Upper lobe of right lung (tissue), 1 donor: ENCODE results near the gene ZNF628. TPM values are rescaled to one million over a fixed set of nuclear protein-coding genes. Genes with fewer than 3 reads are reported as not detected.

Experiments
- ATAC-seq: fragments of 200-7000 bp; cut with Tn5 transposase; one replicate; pipeline ENCODE4 v1.9.1; 2020; ENCODE audit warnings: mild to moderate bottlenecking, moderate library complexity
- DNase-seq: peaks from one replicate; pipeline ENCODE4 v3.0.0-alpha.2; 2020
- H3K27ac ChIP-seq: fragments of 200-600 bp; one replicate; pipeline ENCODE4 v1.8.0; 2022
- H3K27me3 ChIP-seq: fragments of 200-600 bp; one replicate; pipeline ENCODE4 v1.8.0; 2022; ENCODE audit warnings: mild to moderate bottlenecking
- H3K36me3 ChIP-seq: fragments of 200-600 bp; one replicate; pipeline ENCODE4 v1.8.0; 2022
- H3K4me1 ChIP-seq: fragments of 200-600 bp; one replicate; pipeline ENCODE4 v1.8.0; 2022
- H3K4me3 ChIP-seq: fragments of 200-600 bp; one replicate; pipeline ENCODE4 v1.8.0; 2022; ENCODE audit warnings: mild to moderate bottlenecking
- H3K9me3 ChIP-seq: fragments of 200-600 bp; one replicate; pipeline ENCODE4 v1.8.0; 2022
- CTCF ChIP-seq: fragments of 200-600 bp; IDR thresholded peaks from one replicate; pipeline ENCODE4 v1.8.0; 2022; ENCODE audit warnings: antibody characterized with exemption
- intact Hi-C: fragments of 100-400 bp; cut with DNase I; formaldehyde crosslinking; loops from one replicate; pipeline ENCODE4 v1.11.0; 2022
- total RNA-seq: library from RNA; stranded (reverse); fragmentation: NEBNext Ultra II Directional; extraction: Animal tissue kit (Norgen Biotek cat#: 25700); gene quantifications from one replicate; pipeline ENCODE4 v1.2.1, GENCODE V29; 2021
- donor health status: DM: no; HTN: yes; CAD: no; lungs with severe emphysema.

Gene ZNF628
- total RNA-seq, 1 donor from 2014 or later: 10.2 TPM

- no peak for TF ChIP-seq CTCF
- Histone ChIP-seq H3K4me1 (peaks cover 11% of the 10 kb centered on the region), H3K36me3 (no peaks in the 10 kb centered on the region), H3K27me3 (peaks cover 15% of the 10 kb centered on the region), H3K9me3 (no peaks in the 10 kb centered on the region), H3K27ac (no peak overlapping the region), H3K4me3 (no peak overlapping the region)
- intact Hi-C loops: no loop called here
- ATAC-seq (no peak), DNase-seq (no peak)
Measured at GRCh38 chr19:55456347-55456746, 20.1 kb upstream of the ZNF628 start.

- no peak for TF ChIP-seq CTCF
- H3K4me1 ChIP-seq: no peaks in the 10 kb centered on the region
- no peak overlapping the region for H3K4me3 ChIP-seq
- ATAC-seq: no peak
- H3K9me3 ChIP-seq: no peaks in the 10 kb centered on the region
- H3K36me3 ChIP-seq: no peaks in the 10 kb centered on the region
- no peaks in the 10 kb centered on the region for H3K27me3 ChIP-seq
- no peak for DNase-seq
- intact Hi-C loops: no loop called here
- H3K27ac ChIP-seq: no peak overlapping the region
Measured at GRCh38 chr19:55457683-55458457, 18.5 kb upstream of the ZNF628 start.

- Histone ChIP-seq H3K9me3 (no peaks in the 10 kb centered on the region), H3K36me3 (no peaks in the 10 kb centered on the region), H3K27ac (no peak overlapping the region), H3K4me1 (no peaks in the 10 kb centered on the region), H3K27me3 (no peaks in the 10 kb centered on the region), H3K4me3 (no peak overlapping the region)
- intact Hi-C loops: no loop called here
- no peak for DNase-seq
- no peak for TF ChIP-seq CTCF
- ATAC-seq: no peak
Measured at GRCh38 chr19:55459551-55459949, 16.9 kb upstream of the ZNF628 start.

- Histone ChIP-seq H3K9me3 (no peaks in the 10 kb centered on the region), H3K4me1 (no peaks in the 10 kb centered on the region), H3K4me3 (peak overlapping the region; percentile 73), H3K27me3 (no peaks in the 10 kb centered on the region), H3K27ac (no peak overlapping the region), H3K36me3 (no peaks in the 10 kb centered on the region)
- DNase-seq (no peak), ATAC-seq (no peak)
- intact Hi-C loops: no loop called here
- no peak for TF ChIP-seq CTCF
Measured at GRCh38 chr19:55459950-55460657, 16.3 kb upstream of the ZNF628 start.

GRCh38 chr19:55460670-55461258, 15.7 kb upstream of the ZNF628 start:
- TF ChIP-seq CTCF: no peak
- Histone ChIP-seq H3K27me3 (no peaks in the 10 kb centered on the region), H3K4me1 (no peaks in the 10 kb centered on the region), H3K9me3 (no peaks in the 10 kb centered on the region), H3K36me3 (no peaks in the 10 kb centered on the region), H3K4me3 (peak overlapping the region; percentile 73), H3K27ac (peak overlapping the region; percentile 86)
- peak; percentile 84 for DNase-seq
- intact Hi-C loops: no loop called here
- ATAC-seq: peak; percentile 42
